ENCODE results near the gene MTUS2.

DNA sequence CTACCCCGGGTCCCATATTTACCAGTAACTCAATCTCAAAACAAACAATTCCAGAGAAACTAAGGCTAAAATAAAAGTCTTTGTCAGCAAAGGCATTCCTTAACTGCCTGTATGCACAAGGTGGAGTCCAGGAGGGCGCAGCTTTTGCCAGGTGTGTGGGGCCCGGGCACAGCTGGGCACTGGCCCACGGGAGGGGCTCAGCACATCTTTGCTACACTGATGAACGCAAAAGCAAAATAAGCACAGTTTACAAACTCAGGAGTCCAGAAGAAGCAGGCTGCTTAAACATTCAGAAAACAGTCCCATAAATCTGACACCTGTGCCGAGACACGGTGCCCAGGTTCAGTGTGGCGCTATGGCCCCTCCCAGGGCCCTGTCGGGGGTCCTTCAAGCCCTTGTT, 704.5 kb downstream of the MTUS2 start:
- TF ChIP-seq CTCF (IDR thresholded peaks at IDR 0.05; ENCODE audit: low read depth, low read length) (no peak), MYC (IDR thresholded peaks at IDR 0.05; ENCODE audit: low read depth, low read length) (no peak), MAX (IDR thresholded peaks at IDR 0.05; ENCODE audit: low read depth, low read length) (no peak)
